Activated naive CD8-positive, alpha-beta T cell (primary cell): ENCODE measurements around the gene CCN5.

ENCODE experiments used
- H3K27ac Mint-ChIP-seq: one replicate; pipeline ENCODE4 v1.8.0; 2021; ENCODE audit warnings: mixed read lengths
- H3K27me3 Mint-ChIP-seq: one replicate; pipeline ENCODE4 v1.8.0; 2021; ENCODE audit warnings: mixed read lengths
- H3K36me3 Mint-ChIP-seq: one replicate; pipeline ENCODE4 v1.8.0; 2021; ENCODE audit warnings: mixed read lengths
- H3K4me1 Mint-ChIP-seq: one replicate; pipeline ENCODE4 v1.8.0; 2021; ENCODE audit warnings: low read depth, mixed read lengths
- H3K4me3 Mint-ChIP-seq: one replicate; pipeline ENCODE4 v1.8.0; 2021; ENCODE audit warnings: mild to moderate bottlenecking, mixed read lengths
- H3K9me3 Mint-ChIP-seq: one replicate; pipeline ENCODE4 v1.8.0; 2021; ENCODE audit warnings: low read depth, mixed read lengths

Gene CCN5

DNA sequence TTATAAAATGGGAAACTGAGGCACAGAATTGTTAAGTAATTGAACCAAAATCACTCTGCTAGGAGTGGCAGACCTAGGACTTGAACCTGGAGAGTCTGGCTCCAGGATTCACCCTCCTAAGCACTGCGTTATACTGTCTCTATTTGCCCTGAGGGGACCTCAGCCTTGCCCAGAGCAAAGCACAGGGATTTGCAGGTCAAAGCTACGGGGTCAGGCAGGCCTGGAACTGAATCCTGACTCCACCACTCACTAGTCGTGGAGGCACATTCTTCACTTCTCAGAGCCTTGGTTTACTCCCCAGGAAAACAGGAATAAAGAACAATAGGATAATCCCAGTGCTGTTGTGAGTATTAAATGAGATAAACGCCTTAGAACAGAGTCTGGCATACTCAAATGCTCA, 49.9 kb downstream of the CCN5 start:
- H3K9me3 Mint-ChIP-seq: no peaks in the 10 kb centered on the region
- no peaks in the 10 kb centered on the region for H3K4me1 Mint-ChIP-seq
- no peak overlapping the region for H3K4me3 Mint-ChIP-seq
- no peak overlapping the region for H3K27ac Mint-ChIP-seq
- no peaks in the 10 kb centered on the region for H3K27me3 Mint-ChIP-seq
- no peaks in the 10 kb centered on the region for H3K36me3 Mint-ChIP-seq

- Mint-ChIP-seq H3K36me3 (no peaks in the 10 kb centered on the region), H3K27ac (no peak overlapping the region), H3K4me3 (no peak overlapping the region), H3K9me3 (no peaks in the 10 kb centered on the region), H3K4me1 (no peaks in the 10 kb centered on the region), H3K27me3 (no peaks in the 10 kb centered on the region)
Measured at GRCh38 chr20:44765701-44766347, 50.7 kb downstream of the CCN5 start.

DNA sequence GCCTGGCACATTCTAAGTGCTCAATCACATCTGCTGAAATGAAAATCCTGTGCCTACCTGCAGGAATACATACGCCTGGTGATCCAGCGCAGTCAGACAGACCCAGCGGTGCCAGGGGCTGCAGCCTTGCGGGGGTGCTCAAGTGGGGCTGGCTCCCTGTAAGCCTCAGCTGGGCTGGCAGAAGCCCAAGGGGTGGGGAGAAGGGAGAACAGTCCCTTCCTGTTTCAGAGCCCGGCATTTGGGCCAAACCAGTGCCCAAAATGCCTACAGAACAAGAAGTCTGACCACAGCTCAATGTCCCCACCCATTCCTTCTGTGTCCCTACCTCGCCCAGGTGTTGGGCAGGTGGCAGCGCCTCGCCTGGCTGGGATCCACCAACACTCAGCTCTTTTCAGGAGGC, 53.1 kb downstream of the CCN5 start:
- no peak overlapping the region for H3K4me3 Mint-ChIP-seq
- H3K9me3 Mint-ChIP-seq: no peaks in the 10 kb centered on the region
- H3K27ac Mint-ChIP-seq: no peak overlapping the region
- H3K36me3 Mint-ChIP-seq: no peaks in the 10 kb centered on the region
- peaks cover 2% of the 10 kb centered on the region for H3K27me3 Mint-ChIP-seq
- no peaks in the 10 kb centered on the region for H3K4me1 Mint-ChIP-seq

- no peaks in the 10 kb centered on the region for H3K36me3 Mint-ChIP-seq
- no peak overlapping the region for H3K4me3 Mint-ChIP-seq
- H3K27ac Mint-ChIP-seq: no peak overlapping the region
Measured at GRCh38 chr20:44768854-44769480, 53.8 kb downstream of the CCN5 start.

DNA sequence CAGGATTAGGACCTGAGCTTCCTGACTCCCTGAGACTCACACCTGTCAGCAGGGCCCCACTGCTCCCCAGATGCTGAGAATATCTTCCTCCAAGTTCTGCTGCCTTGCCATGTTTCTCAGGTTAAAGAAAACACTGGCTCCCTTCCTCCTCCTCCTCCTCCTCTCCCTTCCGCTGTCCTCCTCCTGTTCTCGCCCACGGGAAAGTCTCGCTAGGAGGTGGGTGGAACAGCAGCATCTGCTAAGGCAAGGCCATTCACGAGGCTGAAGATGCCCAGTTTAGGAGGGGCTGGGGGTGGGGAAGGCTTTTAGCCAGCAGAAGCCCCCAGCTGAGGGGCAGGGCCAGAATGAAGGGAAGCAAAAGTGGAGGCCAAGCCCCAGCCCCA, 54.3 kb downstream of the CCN5 start:
- no peak overlapping the region for H3K4me3 Mint-ChIP-seq
- no peaks in the 10 kb centered on the region for H3K9me3 Mint-ChIP-seq
- no peak overlapping the region for H3K27ac Mint-ChIP-seq
- H3K4me1 Mint-ChIP-seq: no peaks in the 10 kb centered on the region
- H3K27me3 Mint-ChIP-seq: peaks cover 2% of the 10 kb centered on the region
- no peaks in the 10 kb centered on the region for H3K36me3 Mint-ChIP-seq

More at GRCh38 chr20:44768854-44769480, 53.8 kb downstream of the CCN5 start:
- H3K4me1 Mint-ChIP-seq: no peaks in the 10 kb centered on the region
- H3K27me3 Mint-ChIP-seq: peaks cover 2% of the 10 kb centered on the region
- no peaks in the 10 kb centered on the region for H3K9me3 Mint-ChIP-seq

GRCh38 chr20:44770484-44771171, 55.5 kb downstream of the CCN5 start:
- Mint-ChIP-seq H3K27me3 (peaks cover 3% of the 10 kb centered on the region), H3K36me3 (no peaks in the 10 kb centered on the region), H3K4me3 (no peak overlapping the region), H3K27ac (no peak overlapping the region), H3K4me1 (no peaks in the 10 kb centered on the region), H3K9me3 (no peaks in the 10 kb centered on the region)

GRCh38 chr20:44771172-44771535, 56.0 kb downstream of the CCN5 start:
- H3K9me3 Mint-ChIP-seq: no peaks in the 10 kb centered on the region
- peaks cover 3% of the 10 kb centered on the region for H3K27me3 Mint-ChIP-seq
- no peak overlapping the region for H3K4me3 Mint-ChIP-seq
- no peak overlapping the region for H3K27ac Mint-ChIP-seq
- no peaks in the 10 kb centered on the region for H3K36me3 Mint-ChIP-seq
- H3K4me1 Mint-ChIP-seq: no peaks in the 10 kb centered on the region

- H3K4me1 Mint-ChIP-seq: no peaks in the 10 kb centered on the region
- H3K4me3 Mint-ChIP-seq: no peak overlapping the region
- H3K9me3 Mint-ChIP-seq: no peaks in the 10 kb centered on the region
- H3K36me3 Mint-ChIP-seq: no peaks in the 10 kb centered on the region
- peaks cover 7% of the 10 kb centered on the region for H3K27me3 Mint-ChIP-seq
- no peak overlapping the region for H3K27ac Mint-ChIP-seq
Measured at GRCh38 chr20:44772636-44773035, 57.5 kb downstream of the CCN5 start.

GRCh38 chr20:44773070-44773829, 58.1 kb downstream of the CCN5 start:
- no peaks in the 10 kb centered on the region for H3K9me3 Mint-ChIP-seq
- peaks cover 8% of the 10 kb centered on the region for H3K27me3 Mint-ChIP-seq
- H3K36me3 Mint-ChIP-seq: no peaks in the 10 kb centered on the region
- H3K27ac Mint-ChIP-seq: no peak overlapping the region
- no peaks in the 10 kb centered on the region for H3K4me1 Mint-ChIP-seq
- H3K4me3 Mint-ChIP-seq: no peak overlapping the region

DNA sequence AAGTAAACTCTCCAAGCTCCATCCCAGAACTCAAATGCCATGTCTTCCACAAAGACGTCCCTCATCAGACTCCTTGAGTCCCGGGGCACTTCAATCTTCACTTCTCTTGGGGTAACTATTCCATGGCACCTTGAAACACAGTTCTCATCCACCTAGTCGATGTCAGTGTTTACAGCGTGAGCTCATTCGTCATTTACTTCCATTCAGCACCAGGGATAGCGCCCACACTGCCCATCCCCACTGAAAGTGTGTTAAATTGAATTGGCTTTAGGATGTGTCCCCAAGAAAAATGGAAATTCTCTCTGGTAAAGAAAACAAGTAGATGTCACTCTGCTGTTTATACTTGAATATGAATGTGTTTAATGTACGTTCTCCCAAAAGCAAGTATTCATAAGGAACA, 61.8 kb downstream of the CCN5 start:
- peaks cover 12% of the 10 kb centered on the region for H3K27me3 Mint-ChIP-seq
- no peak overlapping the region for H3K27ac Mint-ChIP-seq
- no peaks in the 10 kb centered on the region for H3K36me3 Mint-ChIP-seq
- no peak overlapping the region for H3K4me3 Mint-ChIP-seq
- peaks cover 7% of the 10 kb centered on the region for H3K9me3 Mint-ChIP-seq
- no peaks in the 10 kb centered on the region for H3K4me1 Mint-ChIP-seq
